Renal cortical epithelial cell (primary cell): ENCODE measurements around the gene THSD4. TPM values are rescaled to one million over a fixed set of nuclear protein-coding genes. Genes with fewer than 3 reads are reported as not detected.
A peak's percentile ranks its signal among the peaks of the same experiment; 100 is the strongest.

Experiments
- DNase-seq: peaks from one replicate; pipeline ENCODE4 v3.0.0-alpha.2; 2011; ENCODE audit warnings: low read depth
- total RNA-seq: library from RNA; depleted of rRNA; stranded (reverse); fragments of >200 nt; gene quantifications from 2 replicates; pipeline ENCODE4 v1.2.3, GENCODE V29; 2014

THSD4 gene
- 22.6 and 58.6 TPM in 2 replicates for total RNA-seq

GRCh38 chr15:71114887-71115566 lies at the start of gene THSD4:
Gene THSD4, plus strand, starts transcription at chr15:71115471.
- no peak for DNase-seq

- no peak for DNase-seq
Measured at GRCh38 chr15:71066983-71067382, 48.3 kb upstream of the THSD4 start.

- DNase-seq = no peak
Measured at GRCh38 chr15:71069693-71070092, 45.6 kb upstream of the THSD4 start.

- DNase-seq = no peak
Measured at GRCh38 chr15:71071529-71071928, 43.7 kb upstream of the THSD4 start.

GRCh38 chr15:71072423-71072822 lies 42.8 kb upstream of the THSD4 start:
- no peak for DNase-seq

GRCh38 chr15:71078506-71079207 lies 36.6 kb upstream of the THSD4 start:
- DNase-seq = no peak

GRCh38 chr15:71079208-71080044 lies 35.8 kb upstream of the THSD4 start:
- peak; percentile 71 for DNase-seq

- DNase-seq = peak; percentile 20
Measured at GRCh38 chr15:71080166-71080565, 35.1 kb upstream of the THSD4 start.

- DNase-seq = peak; percentile 70
Measured at GRCh38 chr15:71080705-71081104, 34.6 kb upstream of the THSD4 start.

- no peak for DNase-seq
Measured at GRCh38 chr15:71082803-71083202, 32.5 kb upstream of the THSD4 start.

- DNase-seq = no peak
Measured at GRCh38 chr15:71083349-71083748, 31.9 kb upstream of the THSD4 start.

- no peak for DNase-seq
Measured at GRCh38 chr15:71084264-71084663, 31.0 kb upstream of the THSD4 start.

- no peak for DNase-seq
Measured at GRCh38 chr15:71085809-71086208, 29.5 kb upstream of the THSD4 start.

GRCh38 chr15:71088155-71088554 lies 27.1 kb upstream of the THSD4 start:
- DNase-seq = no peak

GRCh38 chr15:71088683-71089082 lies 26.6 kb upstream of the THSD4 start:
- DNase-seq = no peak

- DNase-seq = no peak
Measured at GRCh38 chr15:71089801-71090200, 25.5 kb upstream of the THSD4 start.

- DNase-seq = no peak
Measured at GRCh38 chr15:71091601-71092000, 23.7 kb upstream of the THSD4 start.

GRCh38 chr15:71092056-71092600 lies 23.1 kb upstream of the THSD4 start:
- no peak for DNase-seq

- DNase-seq = peak; percentile 94
Measured at GRCh38 chr15:71093054-71094024, 21.9 kb upstream of the THSD4 start.

- no peak for DNase-seq
Measured at GRCh38 chr15:71094137-71094536, 21.1 kb upstream of the THSD4 start.

GRCh38 chr15:71096676-71097075 lies 18.6 kb upstream of the THSD4 start:
- DNase-seq = no peak
